HepG2 (cell line): ENCODE measurements around the gene REELD1. TPM values are rescaled to one million over a fixed set of nuclear protein-coding genes. Genes with fewer than 3 reads are reported as not detected.

Experiments used
- ATAC-seq: fragments of 200-7000 bp; cut with Tn5 transposase; 3 replicates; pipeline ENCODE4 v1.9.1; 2020; ENCODE audit warnings: mild to moderate bottlenecking, moderate library complexity
- BruUV-seq: library from RNA; stranded (reverse); fragments of 400-500 nt; replicated peaks from 2 replicates; lab custom pipeline; 2021; lab: Mats Ljungman, UMichigan
- CTCF ChIA-PET: fragments of 300-600 bp; formaldehyde crosslinking; extraction: SDS; loops from one replicate; lab custom pipeline; 2021; ENCODE audit warnings: low total read pairs, inconsistent platforms, low intra/inter-chr PET ratio; lab: Yijun Ruan, JAX
- POLR2A ChIA-PET: fragments of 350-600 bp; sonication (Branson Sonifier 250); formaldehyde crosslinking; loops from one replicate; lab custom pipeline; 2020; ENCODE audit warnings: antibody characterized with exemption, inconsistent platforms; lab: Yijun Ruan, JAX
- DNase-seq: peaks from one replicate; pipeline ENCODE4 v3.0.0-alpha.2; 2015; ENCODE audit warnings: low spot score
- FAIRE-seq: peaks from 3 replicates; lab custom pipeline; 2011; peaks lifted over from hg19 to GRCh38; lab: Jason Lieb, UNC
- H2AFZ ChIP-seq: one replicate; pipeline ENCODE4 v1.6.1; 2011; ENCODE audit warnings: low read length, inconsistent platforms
- H3K27ac ChIP-seq: fragments of 300-600 bp; 3 replicates; pipeline ENCODE4 v1.8.0; 2011; ENCODE audit warnings: mixed run types, mild to moderate bottlenecking, mixed read lengths, low read length, inconsistent platforms; ENCODE audit not compliant: insufficient read depth; ENCODE audit errors: extremely low read length
- H3K27me3 ChIP-seq, 2 experiments: fragments of 200-600 bp in 1 of 2; 2 replicates in 1 of 2; 3 replicates in 1 of 2; pipeline versions ENCODE4 v1.6.0 to v1.8.0; 2011; ENCODE audit warnings: low read length in 2 of 2, mild to moderate bottlenecking in 2 of 2, moderate library complexity in 2 of 2, inconsistent platforms in 1 of 2; ENCODE audit not compliant: insufficient read depth in 2 of 2, control insufficient read depth in 1 of 2
- H3K36me3 ChIP-seq, 2 experiments: fragments of 200-600 bp in 1 of 2; replicated peaks in 1 of 2; 2 replicates in 1 of 2; 3 replicates in 1 of 2; pipeline versions ENCODE4 v1.5.1 to v1.8.0; 2011; ENCODE audit warnings: low read length in 2 of 2, inconsistent platforms in 1 of 2; ENCODE audit not compliant: insufficient read depth in 2 of 2, control insufficient read depth in 1 of 2
- H3K4me1 ChIP-seq: 2 replicates; pipeline ENCODE4 v1.5.1; 2012; ENCODE audit warnings: low read length, inconsistent platforms; ENCODE audit not compliant: insufficient read depth
- H3K4me2 ChIP-seq: 2 replicates; pipeline ENCODE4 v1.6.0; 2011; ENCODE audit warnings: low read depth, low read length, inconsistent platforms
- H3K4me3 ChIP-seq, 3 experiments: fragments of 200-600 bp in 1 of 3; sonication (generic), shearing (Covaris generic) in 1 of 3; replicated peaks in 1 of 3; 2 replicates each; pipeline ENCODE4 v1.5.1; 2011 to 2016; ENCODE audit warnings: low read length in 3 of 3, inconsistent platforms in 2 of 3, low read depth in 2 of 3, mild to moderate bottlenecking in 2 of 3, control low read depth in 1 of 3, mixed read lengths in 1 of 3; ENCODE audit not compliant: insufficient read depth in 1 of 3
- H3K79me2 ChIP-seq: one replicate; pipeline ENCODE4 v1.6.1; 2011; ENCODE audit warnings: low read length, inconsistent platforms; ENCODE audit not compliant: insufficient read depth
- H3K9ac ChIP-seq: 2 replicates; pipeline ENCODE4 v1.6.0; 2011; ENCODE audit warnings: mild to moderate bottlenecking, low read depth, low read length, inconsistent platforms; ENCODE audit not compliant: insufficient read depth
- H3K9me3 ChIP-seq: 2 replicates; pipeline ENCODE4 v1.5.1; 2012; ENCODE audit warnings: mild to moderate bottlenecking, low read length
- H4K20me1 ChIP-seq: 2 replicates; pipeline ENCODE4 v1.6.0; 2011; ENCODE audit warnings: inconsistent platforms, mild to moderate bottlenecking, low read length, moderate library complexity; ENCODE audit not compliant: insufficient read depth
- ATAD3A ChIP-seq: sonication (generic); formaldehyde crosslinking; IDR thresholded peaks from 2 replicates; pipeline ENCODE4 v1.4.0; 2020; ENCODE audit warnings: missing genetic modification reagents
- ATRX ChIP-seq: sonication (generic); formaldehyde crosslinking; IDR thresholded peaks from 2 replicates; pipeline ENCODE4 v1.4.0; 2020; ENCODE audit warnings: missing genetic modification reagents, borderline replicate concordance
- CEBPG ChIP-seq: IDR thresholded peaks from 2 replicates; pipeline ENCODE4 v1.6.1; 2016
- FOXO4 ChIP-seq: sonication (generic); formaldehyde crosslinking; conservative IDR thresholded peaks from 2 replicates; pipeline ENCODE4 v1.8.1; 2023; ENCODE audit warnings: missing genetic modification reagents
- GATAD1 ChIP-seq: IDR thresholded peaks from 2 replicates; pipeline ENCODE4 v1.6.1; 2016; ENCODE audit warnings: missing genetic modification reagents, missing compliant biosample characterization
- GLMP ChIP-seq: sonication (generic); formaldehyde crosslinking; IDR thresholded peaks from 2 replicates; pipeline ENCODE4 v1.9.0; 2021; ENCODE audit warnings: missing genetic modification reagents, mild to moderate bottlenecking, borderline replicate concordance
- ISX ChIP-seq: sonication (generic); formaldehyde crosslinking; conservative IDR thresholded peaks from 2 replicates; pipeline ENCODE4 v1.5.0; 2020; ENCODE audit warnings: missing genetic modification reagents
- KAT8 ChIP-seq: IDR thresholded peaks from 2 replicates; pipeline ENCODE4 v1.6.1; 2016; ENCODE audit warnings: missing genetic modification reagents, missing compliant biosample characterization
- MTF1 ChIP-seq: sonication (generic); formaldehyde crosslinking; IDR thresholded peaks from 2 replicates; pipeline ENCODE4 v1.5.0; 2020; ENCODE audit warnings: missing genetic modification reagents
- NKX3-1 ChIP-seq: sonication (generic); formaldehyde crosslinking; IDR thresholded peaks from 2 replicates; pipeline ENCODE4 v1.5.0; 2020; ENCODE audit warnings: missing genetic modification reagents
- NR2F1 ChIP-seq, 2 experiments: fragments of 450-650 bp in 1 of 2; formaldehyde crosslinking in 1 of 2; IDR thresholded peaks; 2 replicates each; pipeline versions ENCODE4 v1.5.0 to v1.6.1; 2016 to 2020; ENCODE audit warnings: mild to moderate bottlenecking in 1 of 2, missing compliant biosample characterization in 1 of 2, missing genetic modification reagents in 1 of 2, moderate library complexity in 1 of 2
- PBX3 ChIP-seq: sonication (generic); formaldehyde crosslinking; IDR thresholded peaks from 2 replicates; pipeline ENCODE4 v1.8.1; 2023; ENCODE audit warnings: missing genetic modification reagents, inconsistent platforms, borderline replicate concordance
- PCBP2 ChIP-seq: fragments of 200-400 bp; formaldehyde crosslinking; optimal IDR thresholded peaks from 2 replicates; pipeline ENCODE3; 2018; ENCODE audit warnings: low read length, low read depth; ENCODE audit not compliant: poor library complexity, severe bottlenecking
- TIGD3 ChIP-seq: sonication (generic); formaldehyde crosslinking; IDR thresholded peaks from 2 replicates; pipeline ENCODE4 v1.5.1; 2020; ENCODE audit warnings: mild to moderate bottlenecking, missing genetic modification reagents, borderline replicate concordance
- ZBTB42 ChIP-seq: sonication (generic); formaldehyde crosslinking; IDR thresholded peaks from 2 replicates; pipeline ENCODE4 v1.5.0; 2020; ENCODE audit warnings: mild to moderate bottlenecking, missing genetic modification reagents
- ZFP36 ChIP-seq: fragments of 150-350 bp; IDR thresholded peaks from 2 replicates; pipeline ENCODE4 v1.6.1; 2018; ENCODE audit warnings: borderline replicate concordance, low read length, low read depth; ENCODE audit not compliant: partially characterized antibody
- ZFYVE20 ChIP-seq: sonication (generic); formaldehyde crosslinking; IDR thresholded peaks from 2 replicates; pipeline ENCODE4 v1.8.0; 2023; ENCODE audit warnings: low read depth, mild to moderate bottlenecking, moderate library complexity, missing genetic modification reagents, borderline replicate concordance
- ZKSCAN1 ChIP-seq: fragments of 150-350 bp; IDR thresholded peaks from 2 replicates; pipeline ENCODE4 v1.6.1; 2014; ENCODE audit warnings: low read length
- ZNF614 ChIP-seq: IDR thresholded peaks from 2 replicates; pipeline ENCODE4 v1.6.1; 2018; ENCODE audit warnings: missing biosample characterization, missing genetic modification reagents, inconsistent platforms, borderline replicate concordance
- ZNF670 ChIP-seq: sonication (generic); formaldehyde crosslinking; IDR thresholded peaks from 2 replicates; pipeline ENCODE4 v1.8.0; 2022; ENCODE audit warnings: mild to moderate bottlenecking, missing genetic modification reagents, borderline replicate concordance
- ZNF792 ChIP-seq: IDR thresholded peaks from 2 replicates; pipeline ENCODE4 v1.6.1; 2016
- WGBS: methylation state at CpG from one replicate; pipeline ENCODE4 v1.1.6; 2017; ENCODE audit warnings: low lambda C conversion rate; 5-methylcytosine and 5-hydroxymethylcytosine counted together
- in situ Hi-C: cut with HindIII; loops from 2 replicates; pipeline ENCODE4 v1.10.0; 2017; ENCODE audit warnings: low pct_unique_long_range_greater_than_20kb; ENCODE audit not compliant: extremely low pct_ligation_motif_present
- intact Hi-C: fragments of 100-400 bp; cut with micrococcal nuclease; formaldehyde crosslinking; loops from one replicate; pipeline ENCODE4 v1.10.0; 2022; ENCODE audit not compliant: unreplicated experiment
- polyA plus RNA-seq, 8 experiments: library from polyadenylated mRNA; depleted of rRNA in 3 of 8; stranded (reverse) in 7 of 8; unstranded in 1 of 8; fragments of >200 nt; fragmentation: Illumina TruSeq in 4 of 8; extraction: Trizol in 4 of 8; gene quantifications; 2 replicates each; pipeline versions ENCODE4 v1.2.1 to v1.2.3, GENCODE V29; 2011 to 2016; ENCODE audit warnings: low read depth in 4 of 8, missing spikeins in 1 of 8, mixed read lengths in 1 of 8; ENCODE audit not compliant: insufficient read depth in 1 of 8
- total RNA-seq, 5 experiments: library from RNA; depleted of rRNA; stranded (reverse); fragments of >200 nt; fragmentation: Illumina TruSeq; extraction: Trizol; gene quantifications; 2 replicates each; pipeline ENCODE4 v1.2.3, GENCODE V29; 2016; ENCODE audit warnings: low read depth in 1 of 5

The REELD1 gene
- total and polyA plus RNA-seq, 2 of the 13 experiments (the other 11 are each of a cell fraction or from before 2014, with no cell fraction given), result 0.04 to 0.26 TPM

GRCh38 chr4:146236216-146236615, 21.9 kb downstream of the REELD1 start (continued):
- TF ChIP-seq PBX3 (CRISPR knock-in tag) (no peak), KAT8 (no peak), ZNF792 (CRISPR knock-in tag) (no peak), ZFYVE20 (CRISPR knock-in tag) (no peak)

GRCh38 chr4:146237092-146237491, 22.8 kb downstream of the REELD1 start:
- Histone ChIP-seq H3K36me3 (no peaks in the 10 kb centered on the region), H3K4me2 (no peak overlapping the region), H3K9me3 (no peaks in the 10 kb centered on the region), H3K4me1 (peaks cover 14% of the 10 kb centered on the region), H3K4me3 (no peak overlapping the region), H4K20me1 (no peaks in the 10 kb centered on the region), H3K9ac (no peak overlapping the region), H3K27ac (no peak overlapping the region), H2AFZ (no peak overlapping the region), H3K27me3 (peaks cover 0 to 15% of the 10 kb centered on the region in 2 experiments; a peak in 3 of 5 replicates), H3K79me2 (no peaks in the 10 kb centered on the region)
- 8% methylated on average over 6 of the region's 6 CpGs for WGBS
- intact Hi-C loops, result loop anchor here (5.0 kb wide), 1 partner anchor 140 kb away; no protein-coding TSS in a partner anchor
- DNase-seq (no peak), FAIRE-seq (no peak), ATAC-seq (no peak)
- BruUV-seq, result no TSS peak
- in situ Hi-C loops, result no loop called here
- ChIA-PET POLR2A (no interaction called here), CTCF (no interaction called here)
- TF ChIP-seq FOXO4 (CRISPR knock-in tag) (no peak), TIGD3 (CRISPR knock-in tag) (no peak), GATAD1 (no peak), ZNF614 (CRISPR knock-in tag) (no peak), ISX (CRISPR knock-in tag) (no peak), NKX3-1 (CRISPR knock-in tag) (no peak), ZBTB42 (CRISPR knock-in tag) (no peak), PCBP2 (no peak), ZKSCAN1 (no peak), CEBPG (CRISPR knock-in tag) (no peak), ZFP36 (no peak), MTF1 (CRISPR knock-in tag) (no peak), NR2F1 (CRISPR knock-in tag; IDR thresholded peaks at IDR 0.05) (no peak), ATAD3A (no peak), GLMP (CRISPR knock-in tag) (no peak), ZNF670 (CRISPR knock-in tag) (no peak), ATRX (CRISPR knock-in tag) (no peak)
